NB4 (cell line): ENCODE measurements around the gene DENND1A.

Experiments
- DNase-seq: peaks from one replicate; pipeline ENCODE4 v3.0.0; 2010; ENCODE audit warnings: low read depth
- H3K4me3 ChIP-seq: one replicate; pipeline ENCODE4 v1.5.1; 2011; ENCODE audit warnings: mild to moderate bottlenecking, low read depth, low read length, moderate library complexity
- MYC ChIP-seq: IDR thresholded peaks from 2 replicates; pipeline ENCODE4 v1.6.1; 2011; ENCODE audit warnings: low read depth, low read length
- POLR2A ChIP-seq: IDR thresholded peaks from 2 replicates; pipeline ENCODE4 v1.6.1; 2011; ENCODE audit warnings: mild to moderate bottlenecking; ENCODE audit not compliant: insufficient read length; ENCODE audit errors: extremely low read depth
- TF ChIP-seq, protein P1 (sequence below): IDR thresholded peaks from 2 replicates; pipeline ENCODE4 v1.6.1; 2011; ENCODE audit warnings: low read depth, low read length
- TF ChIP-seq, protein P2 (sequence below): IDR thresholded peaks from one replicate; pipeline ENCODE4 v1.5.1; 2012; ENCODE audit warnings: low read depth, low read length

Gene DENND1A

DNA sequence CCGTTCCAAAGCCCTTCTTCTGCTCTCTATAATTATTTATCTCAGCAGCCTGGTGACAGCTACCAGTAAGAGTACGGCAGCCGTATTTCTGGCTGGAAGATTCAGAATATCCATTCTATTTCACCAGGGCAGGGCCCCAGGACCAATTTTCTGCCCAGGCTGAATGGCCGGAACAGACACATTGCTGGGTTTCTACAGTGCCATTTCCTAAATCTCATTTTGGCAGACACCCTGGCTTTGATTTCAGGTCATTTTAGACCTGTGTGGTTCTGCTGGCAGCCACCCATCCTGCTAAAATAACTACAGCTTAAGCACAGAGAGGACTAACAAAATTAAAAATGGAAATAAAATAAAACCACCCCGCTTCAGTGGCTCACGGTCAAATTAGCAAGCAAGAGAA, 478.9 kb downstream of the DENND1A start:
- H3K4me3 ChIP-seq: no peak overlapping the region
- TF ChIP-seq, protein P1, sequence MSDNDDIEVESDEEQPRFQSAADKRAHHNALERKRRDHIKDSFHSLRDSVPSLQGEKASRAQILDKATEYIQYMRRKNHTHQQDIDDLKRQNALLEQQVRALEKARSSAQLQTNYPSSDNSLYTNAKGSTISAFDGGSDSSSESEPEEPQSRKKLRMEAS: no peak
- TF ChIP-seq POLR2A: no peak
- no peak for TF ChIP-seq MYC
- TF ChIP-seq, protein P2, sequence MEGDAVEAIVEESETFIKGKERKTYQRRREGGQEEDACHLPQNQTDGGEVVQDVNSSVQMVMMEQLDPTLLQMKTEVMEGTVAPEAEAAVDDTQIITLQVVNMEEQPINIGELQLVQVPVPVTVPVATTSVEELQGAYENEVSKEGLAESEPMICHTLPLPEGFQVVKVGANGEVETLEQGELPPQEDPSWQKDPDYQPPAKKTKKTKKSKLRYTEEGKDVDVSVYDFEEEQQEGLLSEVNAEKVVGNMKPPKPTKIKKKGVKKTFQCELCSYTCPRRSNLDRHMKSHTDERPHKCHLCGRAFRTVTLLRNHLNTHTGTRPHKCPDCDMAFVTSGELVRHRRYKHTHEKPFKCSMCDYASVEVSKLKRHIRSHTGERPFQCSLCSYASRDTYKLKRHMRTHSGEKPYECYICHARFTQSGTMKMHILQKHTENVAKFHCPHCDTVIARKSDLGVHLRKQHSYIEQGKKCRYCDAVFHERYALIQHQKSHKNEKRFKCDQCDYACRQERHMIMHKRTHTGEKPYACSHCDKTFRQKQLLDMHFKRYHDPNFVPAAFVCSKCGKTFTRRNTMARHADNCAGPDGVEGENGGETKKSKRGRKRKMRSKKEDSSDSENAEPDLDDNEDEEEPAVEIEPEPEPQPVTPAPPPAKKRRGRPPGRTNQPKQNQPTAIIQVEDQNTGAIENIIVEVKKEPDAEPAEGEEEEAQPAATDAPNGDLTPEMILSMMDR: no peak
- no peak for DNase-seq

DNA sequence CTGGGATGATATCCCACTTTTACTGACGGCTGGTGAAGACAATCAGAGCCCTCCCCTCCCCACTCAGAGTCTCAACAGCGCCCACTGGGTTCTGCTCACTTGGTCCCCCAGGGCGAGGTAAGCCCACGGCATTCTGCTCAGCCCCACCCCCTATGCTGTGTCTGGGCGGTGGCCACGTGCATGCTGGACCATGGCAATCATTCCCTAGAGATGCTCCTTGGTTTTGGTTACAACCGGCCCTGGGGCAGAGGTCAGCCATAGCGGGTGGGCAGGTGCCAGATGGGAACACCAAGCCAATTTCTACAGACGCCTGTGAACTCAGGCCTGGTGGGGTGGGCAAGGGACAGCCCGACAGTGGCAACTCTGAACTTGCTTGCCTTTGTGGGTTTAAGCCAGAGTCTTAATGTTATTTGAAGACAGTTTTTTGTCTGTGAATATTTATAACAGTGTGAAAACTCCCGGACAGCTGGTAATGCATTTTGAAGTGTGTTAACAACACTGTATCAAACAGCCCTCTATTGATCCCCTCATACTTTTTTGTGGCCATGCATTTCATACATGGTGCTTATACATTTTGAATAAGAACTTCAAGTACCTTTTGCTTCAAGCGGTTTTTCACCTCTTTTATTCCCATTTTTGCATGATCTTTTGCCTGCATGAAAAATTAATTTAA, 479.7 kb downstream of the DENND1A start:
- TF ChIP-seq, protein P1: no peak
- no peak for TF ChIP-seq MYC
- TF ChIP-seq, protein P2: no peak
- TF ChIP-seq POLR2A: no peak
- no peak for DNase-seq
- no peak overlapping the region for H3K4me3 ChIP-seq

DNA sequence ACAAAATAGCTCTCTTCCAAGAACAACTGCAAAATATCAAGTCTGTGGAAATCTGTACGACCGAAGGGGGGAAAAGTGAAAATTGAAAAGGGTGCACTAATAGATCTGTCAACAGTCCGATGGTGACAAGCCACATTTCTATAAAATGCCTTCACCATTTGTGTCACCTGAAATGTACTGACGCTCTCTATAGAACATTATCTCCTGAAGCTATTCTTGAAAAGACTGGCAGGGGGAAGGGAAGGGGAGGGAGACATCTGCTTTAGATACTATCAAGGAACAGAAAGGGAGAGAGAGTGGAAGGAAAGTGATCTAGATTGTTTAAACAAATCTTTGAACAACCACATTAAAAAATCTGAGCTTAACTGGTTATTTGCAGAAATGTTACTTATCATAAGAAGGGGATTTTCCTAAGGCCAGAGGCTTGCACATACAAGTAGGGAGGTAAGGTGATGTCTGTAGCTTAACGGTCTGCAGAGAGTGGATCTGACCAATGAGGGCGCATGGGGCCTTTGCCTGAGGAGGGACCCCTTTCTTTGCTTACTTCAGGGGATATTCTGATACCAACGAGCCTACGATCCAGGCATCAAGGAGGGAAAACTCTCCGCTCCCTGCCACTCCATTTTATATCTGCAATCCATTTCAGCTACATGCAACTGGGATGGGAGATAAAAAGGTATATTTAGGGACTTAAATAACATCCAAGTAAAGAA, 481.8 kb downstream of the DENND1A start:
- no peak overlapping the region for H3K4me3 ChIP-seq
- TF ChIP-seq POLR2A (no peak), MYC (no peak)
- TF ChIP-seq, protein P1: no peak
- TF ChIP-seq, protein P2: no peak
- no peak for DNase-seq

DNA sequence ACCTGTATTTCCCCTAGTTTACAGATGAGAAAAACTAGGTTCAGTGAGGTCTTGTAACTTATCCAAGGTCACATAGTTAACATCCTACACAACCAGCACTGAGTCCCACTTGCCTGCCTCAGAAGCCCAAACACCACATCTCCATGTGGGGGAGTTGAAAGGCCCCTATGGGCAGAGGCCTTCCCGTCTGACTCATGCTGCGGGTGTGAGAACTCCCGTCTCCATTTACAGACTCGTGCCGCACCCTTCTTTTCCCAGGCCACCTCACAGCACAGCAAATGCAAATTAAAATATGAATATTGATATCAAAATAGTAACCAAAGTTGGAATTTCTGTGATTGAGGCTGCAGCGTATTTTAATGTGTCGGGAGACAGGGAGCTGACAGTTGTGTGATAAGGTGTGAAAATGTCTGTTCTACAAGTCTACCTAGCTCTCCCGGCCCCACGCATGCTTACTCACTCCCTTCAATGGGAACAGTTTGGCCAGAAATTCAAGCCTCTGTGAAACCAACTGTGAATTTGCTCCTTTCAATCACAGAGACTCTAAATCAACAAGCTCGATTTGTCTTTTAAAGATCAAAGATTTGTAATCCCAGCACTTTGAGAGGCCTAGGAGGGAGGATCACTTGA, 483.8 kb downstream of the DENND1A start:
- no peak overlapping the region for H3K4me3 ChIP-seq
- DNase-seq: peak; percentile 43
- TF ChIP-seq POLR2A: no peak
- TF ChIP-seq, protein P2: no peak
- TF ChIP-seq, protein P1: no peak
- no peak for TF ChIP-seq MYC

DNA sequence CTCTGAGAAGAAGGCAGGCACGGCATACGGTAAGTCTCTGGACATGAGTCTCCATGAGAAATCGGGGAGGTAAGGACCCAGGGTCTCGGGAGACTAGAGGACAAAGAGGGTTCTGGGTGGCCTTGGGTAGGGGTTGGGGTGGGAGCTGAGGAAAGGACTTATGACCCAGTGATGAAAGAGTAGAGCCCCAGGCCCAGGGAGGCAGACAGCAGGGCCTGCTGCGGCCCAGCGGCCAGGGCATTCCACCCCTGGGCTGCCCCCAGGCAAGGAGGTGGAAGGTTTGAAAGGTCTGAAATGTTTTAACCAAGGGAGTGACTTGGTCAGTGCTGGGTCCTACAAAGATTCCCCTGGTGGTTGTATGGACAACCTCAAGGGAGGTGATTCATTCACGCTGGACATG, 484.8 kb downstream of the DENND1A start:
- no peak overlapping the region for H3K4me3 ChIP-seq
- DNase-seq: no peak
- TF ChIP-seq, protein P2: no peak
- TF ChIP-seq MYC: no peak
- TF ChIP-seq, protein P1: no peak
- TF ChIP-seq POLR2A: no peak
